ENCODE measurements around the gene TM2D1. TPM values are rescaled to one million over a fixed set of nuclear protein-coding genes. Genes with fewer than 3 reads are reported as not detected.
A peak's percentile ranks its signal among the peaks of the same experiment; 100 is the strongest.

The TM2D1 gene
- total RNA-seq, 1 experiment from 2014 or later, result 45.8 TPM

GRCh38 chr1:61642475-61643232 is 82.3 kb downstream of the TM2D1 start:
- no peaks in the 10 kb centered on the region for H3K36me3 Mint-ChIP-seq (ENCODE audit: insufficient read depth, unreplicated experiment)
- H3K4me3 Mint-ChIP-seq (ENCODE audit: low read depth, unreplicated experiment), result no peak overlapping the region
- BruUV-seq (replicated peaks), result no TSS peak
- no peaks in the 10 kb centered on the region for H3K9me3 Mint-ChIP-seq (ENCODE audit: low read depth, unreplicated experiment)
- CTCF ChIA-PET, result interaction anchor here (0.5 to 1.5 kb wide), 2 partner anchors 94 to 304 kb away, joined by 3 to 4 read pairs; no protein-coding TSS in a partner anchor
- DNase-seq, result peak; percentile 9
- TF ChIP-seq, protein P1, sequence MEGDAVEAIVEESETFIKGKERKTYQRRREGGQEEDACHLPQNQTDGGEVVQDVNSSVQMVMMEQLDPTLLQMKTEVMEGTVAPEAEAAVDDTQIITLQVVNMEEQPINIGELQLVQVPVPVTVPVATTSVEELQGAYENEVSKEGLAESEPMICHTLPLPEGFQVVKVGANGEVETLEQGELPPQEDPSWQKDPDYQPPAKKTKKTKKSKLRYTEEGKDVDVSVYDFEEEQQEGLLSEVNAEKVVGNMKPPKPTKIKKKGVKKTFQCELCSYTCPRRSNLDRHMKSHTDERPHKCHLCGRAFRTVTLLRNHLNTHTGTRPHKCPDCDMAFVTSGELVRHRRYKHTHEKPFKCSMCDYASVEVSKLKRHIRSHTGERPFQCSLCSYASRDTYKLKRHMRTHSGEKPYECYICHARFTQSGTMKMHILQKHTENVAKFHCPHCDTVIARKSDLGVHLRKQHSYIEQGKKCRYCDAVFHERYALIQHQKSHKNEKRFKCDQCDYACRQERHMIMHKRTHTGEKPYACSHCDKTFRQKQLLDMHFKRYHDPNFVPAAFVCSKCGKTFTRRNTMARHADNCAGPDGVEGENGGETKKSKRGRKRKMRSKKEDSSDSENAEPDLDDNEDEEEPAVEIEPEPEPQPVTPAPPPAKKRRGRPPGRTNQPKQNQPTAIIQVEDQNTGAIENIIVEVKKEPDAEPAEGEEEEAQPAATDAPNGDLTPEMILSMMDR (IDR thresholded peaks at IDR 0.05; ENCODE audit: unreplicated experiment), result no peak
- no peak overlapping the region for H3K27ac Mint-ChIP-seq (ENCODE audit: unreplicated experiment)
- H3K27me3 Mint-ChIP-seq (ENCODE audit: unreplicated experiment), result peaks cover 14% of the 10 kb centered on the region
- intact Hi-C loops (cut with micrococcal nuclease; ENCODE audit: unreplicated experiment), result loop anchor here (10.0 kb wide), 1 partner anchor 668 kb away; no protein-coding TSS in a partner anchor
- H3K4me1 Mint-ChIP-seq (ENCODE audit: low read depth, unreplicated experiment), result peaks cover 24% of the 10 kb centered on the region

GRCh38 chr1:61641578-61642336 is 83.2 kb downstream of the TM2D1 start:
- CTCF ChIA-PET, result interaction anchor here (0.7 to 1.5 kb wide), 3 partner anchors 12 to 592 kb away, joined by 3 to 4 read pairs (median 3); no protein-coding TSS in a partner anchor
- intact Hi-C loops (cut with micrococcal nuclease; ENCODE audit: unreplicated experiment), result loop anchor here (10.0 kb wide), 1 partner anchor 667 kb away; no protein-coding TSS in a partner anchor
- Mint-ChIP-seq H3K4me3 (ENCODE audit: low read depth, unreplicated experiment) (no peak overlapping the region), H3K27me3 (ENCODE audit: unreplicated experiment) (peaks cover 14% of the 10 kb centered on the region), H3K36me3 (ENCODE audit: insufficient read depth, unreplicated experiment) (no peaks in the 10 kb centered on the region), H3K9me3 (ENCODE audit: low read depth, unreplicated experiment) (no peaks in the 10 kb centered on the region), H3K27ac (ENCODE audit: unreplicated experiment) (no peak overlapping the region), H3K4me1 (ENCODE audit: low read depth, unreplicated experiment) (peaks cover 15% of the 10 kb centered on the region)
- TF ChIP-seq, protein P1 (IDR thresholded peaks at IDR 0.05; ENCODE audit: unreplicated experiment), result peak; percentile 74
- DNase-seq, result peak; percentile 84
- BruUV-seq (replicated peaks), result no TSS peak

DNA sequence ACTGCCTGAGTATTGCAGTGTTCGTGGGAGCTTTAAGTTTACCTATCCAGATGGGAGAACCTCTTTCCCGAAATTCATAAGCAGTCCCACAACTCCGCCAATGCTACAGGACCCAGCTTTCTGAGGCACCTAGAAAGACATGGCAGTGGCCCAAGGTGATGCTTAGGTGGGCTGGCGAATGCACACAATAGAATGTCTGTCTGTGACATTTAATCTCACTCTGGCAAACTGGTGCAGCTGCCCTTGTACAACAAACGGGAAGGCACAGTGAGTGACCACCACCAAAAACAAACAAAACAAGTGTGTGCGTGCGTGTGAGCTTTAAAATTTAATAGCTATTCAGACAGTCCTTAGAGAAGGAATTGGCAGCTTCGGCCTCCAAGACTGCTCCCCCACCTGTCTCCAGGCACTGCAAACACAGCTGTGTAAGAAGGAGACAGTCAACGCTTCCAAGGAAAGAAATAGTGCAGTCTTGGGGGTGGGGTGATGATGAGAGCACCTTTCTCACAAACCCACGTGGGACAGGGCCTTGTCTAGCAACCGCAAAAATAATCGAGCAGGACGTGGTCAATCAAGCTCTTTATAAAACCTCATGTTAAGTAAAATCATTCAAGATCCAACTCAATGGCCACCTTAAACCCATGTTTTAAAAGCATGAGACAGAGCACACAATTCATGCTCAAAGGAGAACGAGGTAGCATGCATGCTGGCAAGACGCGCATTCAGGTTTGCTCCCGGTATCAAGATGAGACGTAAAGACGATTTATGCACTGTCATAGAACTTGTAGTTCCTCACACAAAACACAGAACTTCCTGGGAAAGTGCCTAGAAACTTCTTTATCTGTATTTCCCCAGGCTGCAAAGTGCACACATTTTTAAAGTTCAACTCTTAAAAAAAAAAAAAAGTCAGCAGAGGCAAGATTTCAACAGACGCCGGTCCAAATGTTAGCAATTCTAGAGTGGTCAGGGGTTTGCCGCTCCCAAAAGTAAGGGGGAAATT is 84.1 kb downstream of the TM2D1 start:
- CTCF ChIA-PET, result interaction anchor here (1.3 to 1.5 kb wide), 3 partner anchors 11 to 303 kb away, joined by 3 to 4 read pairs (median 3); no protein-coding TSS in a partner anchor
- Mint-ChIP-seq H3K27ac (ENCODE audit: unreplicated experiment) (no peak overlapping the region), H3K9me3 (ENCODE audit: low read depth, unreplicated experiment) (no peaks in the 10 kb centered on the region), H3K36me3 (ENCODE audit: insufficient read depth, unreplicated experiment) (no peaks in the 10 kb centered on the region), H3K4me1 (ENCODE audit: low read depth, unreplicated experiment) (peaks cover 13% of the 10 kb centered on the region), H3K27me3 (ENCODE audit: unreplicated experiment) (peaks cover 14% of the 10 kb centered on the region), H3K4me3 (ENCODE audit: low read depth, unreplicated experiment) (no peak overlapping the region)
- intact Hi-C loops (cut with micrococcal nuclease; ENCODE audit: unreplicated experiment), result loop anchor here (10.0 kb wide), 1 partner anchor 666 kb away; no protein-coding TSS in a partner anchor
- DNase-seq, result no peak
- TF ChIP-seq, protein P1 (IDR thresholded peaks at IDR 0.05; ENCODE audit: unreplicated experiment), result no peak
- BruUV-seq (replicated peaks), result no TSS peak

Data from Calu3 (cell line).